ENCODE data around the gene DLL4. TPM values are rescaled to one million over a fixed set of nuclear protein-coding genes. Genes with fewer than 3 reads are reported as not detected.

Gene DLL4
- total and polyA plus RNA-seq, 10 of the 15 experiments (the other 5 are each of a cell fraction or from before 2014, with no cell fraction given) = 0.04 to 0.16 (median 0.09) TPM; not detected in 6

- TF ChIP-seq CTCF (IDR thresholded peaks at IDR 0.05 in 2 of 3, conservative IDR thresholded peaks at IDR 0.05 in 1 of 3; ENCODE audit: control insufficient read depth in 2 of 3, extremely low read depth in 1 of 3, insufficient read depth in 1 of 3, low read depth in 3 of 3, low read length in 3 of 3) (no peak), ZNF687 (IDR thresholded peaks at IDR 0.05) (peak; percentile 56)
Observed at GRCh38 chr15:40928821-40929659, at the start of gene DLL4 (continued).

- intact Hi-C loops (cut with micrococcal nuclease; ENCODE audit: unreplicated experiment) (loop anchor here (10.0 kb wide), 1 partner anchor 285 kb away; the partner anchor contains the start of gene KNL1), in situ Hi-C loops (cut with MboI) (no loop called here)
- Histone ChIP-seq H3K4me3 (no peak overlapping the region), H4K20me1 (ENCODE audit: control insufficient read depth, insufficient read depth) (no peaks in the 10 kb centered on the region), H3K27ac (ENCODE audit: control insufficient read depth, insufficient read depth) (no peak overlapping the region), H3K4me2 (ENCODE audit: control insufficient read depth, insufficient read depth) (no peak overlapping the region), H3K36me3 (ENCODE audit: control insufficient read depth in 2 of 2, insufficient read depth in 2 of 2, low read length in 1 of 2) (no peaks in the 10 kb centered on the region), H3K9ac (ENCODE audit: control insufficient read depth, insufficient read depth, low read length) (no peak overlapping the region), H2AFZ (ENCODE audit: control insufficient read depth, low read depth, low read length) (no peak overlapping the region; the same call in 1 of the 2 replicates), H3K9me3 (replicated peaks; ENCODE audit: control insufficient read depth, insufficient read depth, low read length) (no peaks in the 10 kb centered on the region; the same call in 2 of the 3 replicates), H3K4me1 (ENCODE audit: control insufficient read depth, insufficient read depth, low read length) (peaks cover 22% of the 10 kb centered on the region), H3K27me3 (replicated peaks in 1 of 2; ENCODE audit: control insufficient read depth in 2 of 2, insufficient read depth in 2 of 2, low read length in 1 of 2) (no peaks in the 10 kb centered on the region), H3K79me2 (ENCODE audit: control insufficient read depth, insufficient read depth, low read length) (no peaks in the 10 kb centered on the region)
- ChIA-PET CTCF (interaction anchor here (3.1 kb wide), 1 partner anchor 15 kb away, joined by 20 read pairs; the partner anchor contains the start of gene VPS18), RAD21 (ENCODE audit: unreplicated experiment) (interaction anchor here (1.2 to 14.9 kb wide), 4 partner anchors 4 to 123 kb away, joined by 3 to 551 read pairs (median 286); partner anchors contain the start of genes RHOV and VPS18), SMC1A (ENCODE audit: uncharacterized antibody, unreplicated experiment) (interaction anchor here (0.9 to 14.4 kb wide), 6 partner anchors 7 to 284 kb away, joined by 3 to 454 read pairs (median 4); partner anchors contain the start of genes DNAJC17 and ZFYVE19), POLR2A (interaction anchor here (1.0 to 7.0 kb wide), 8 partner anchors 8 to 234 kb away, joined by 3 to 111 read pairs (median 4); no protein-coding TSS in a partner anchor)
- BruUV-seq (replicated peaks) = no TSS peak
- WGBS (ENCODE audit: insufficient coverage, insufficient replicate concordance, low lambda C conversion rate, missing lambda C conversion rate) = 25% methylated on average over 6 of the region's 6 CpGs
- DNase-seq (ENCODE audit: low read depth, low spot score) = no peak
- no peak for FAIRE-seq
- ATAC-seq = peak; percentile 82
- TF ChIP-seq SREBF1 (IDR thresholded peaks at IDR 0.05; ENCODE audit: low read length) = no peak
- peak; percentile 89 for TF ChIP-seq RUNX3 (IDR thresholded peaks at IDR 0.05; ENCODE audit: low read length)
- no peak for TF ChIP-seq HCFC1 (IDR thresholded peaks at IDR 0.05; ENCODE audit: low read length)
- TF ChIP-seq KAT2A (conservative IDR thresholded peaks at IDR 0.05; ENCODE audit: control insufficient read depth, low read depth, low read length) = no peak
- TF ChIP-seq HSF1 (IDR thresholded peaks at IDR 0.05; ENCODE audit: low read depth, low read length) = no peak
- TF ChIP-seq ATF7 (IDR thresholded peaks at IDR 0.05; ENCODE audit: low read depth) = 0 out of 2 replicates have a peak, but pooled peaks have one; percentile 30
- no peak for TF ChIP-seq PML (IDR thresholded peaks at IDR 0.05; ENCODE audit: low read length)
- TF ChIP-seq NFYA (IDR thresholded peaks at IDR 0.05; ENCODE audit: borderline replicate concordance, low read depth, low read length) = no peak
- no peak for TF ChIP-seq MYC (IDR thresholded peaks at IDR 0.05; ENCODE audit: insufficient read depth, insufficient read length, insufficient replicate concordance, low read length, severe bottlenecking)
- no peak for TF ChIP-seq BACH1 (IDR thresholded peaks at IDR 0.05; ENCODE audit: borderline replicate concordance)
- TF ChIP-seq SIX5 (IDR thresholded peaks at IDR 0.05; ENCODE audit: low read depth, low read length, severe bottlenecking) = no peak
Observed at GRCh38 chr15:40879609-40880008, 49.5 kb upstream of the DLL4 start.

Data from GM12878 (cell line).